Testis (tissue), 3 donors: ENCODE measurements around the gene PAX8. TPM values are rescaled to one million over a fixed set of nuclear protein-coding genes. Genes with fewer than 3 reads are reported as not detected.

ENCODE experiments used
- DNase-seq: peaks from one replicate; pipeline ENCODE4 v3.0.0-alpha.2; 2019
- H3K27ac ChIP-seq, 2 donors: fragments of 200-600 bp; sonication (generic); one replicate each; pipeline ENCODE4 v1.5.1; 2019
- H3K27me3 ChIP-seq: fragments of 200-600 bp; sonication (generic); one replicate; pipeline ENCODE4 v1.5.1; 2019
- H3K36me3 ChIP-seq: fragments of 200-600 bp; sonication (generic); one replicate; pipeline ENCODE4 v1.5.1; 2017; ENCODE audit warnings: low read depth; ENCODE audit errors: missing control alignments
- H3K4me1 ChIP-seq: fragments of 200-600 bp; sonication (generic); one replicate; pipeline ENCODE4 v1.5.1; 2019
- H3K4me3 ChIP-seq, 2 donors: fragments of 200-600 bp; sonication (generic); one replicate each; pipeline ENCODE4 v1.5.1; 2017 to 2019
- H3K9me3 ChIP-seq: fragments of 200-600 bp; sonication (generic); one replicate; pipeline ENCODE4 v1.5.1; 2017
- CTCF ChIP-seq, 3 experiments: fragments of 450-650 bp in 2 of 3; fragments of 200-600 bp in 1 of 3; sonication (generic) in 1 of 3; IDR thresholded peaks; one replicate each; pipeline ENCODE4 v1.5.1; 2016 to 2019; ENCODE audit warnings: antibody characterized with exemption in 3 of 3, mild to moderate bottlenecking in 2 of 3, moderate library complexity in 1 of 3
- POLR2A ChIP-seq: fragments of 450-650 bp; IDR thresholded peaks from one replicate; pipeline ENCODE4 v1.6.1; 2017; ENCODE audit warnings: antibody characterized with exemption, mild to moderate bottlenecking, moderate library complexity
- WGBS, 2 donors: methylation state at CpG; one replicate each; pipeline ENCODE4 v1.1.5; 2018; 5-methylcytosine and 5-hydroxymethylcytosine counted together
- intact Hi-C: fragments of 100-400 bp; cut with DNase I; formaldehyde crosslinking; loops from one replicate; pipeline ENCODE4 v1.15.1; 2023; ENCODE audit warnings: low total_unique reads
- polyA plus RNA-seq: library from polyadenylated mRNA; stranded (reverse); fragments of 350-450 nt; fragmentation: Illumina TruSeq; extraction: RNeasy Lipid Tissue Mini Kit (QIAGEN cat#74804); gene quantifications from one replicate; pipeline ENCODE4 v1.2.3, GENCODE V29; 2014; ENCODE audit warnings: low read depth, low replicate concordance; ENCODE audit not compliant: insufficient read depth
- total RNA-seq, 2 donors: library from RNA; depleted of rRNA; stranded (reverse); fragments of >200 nt; gene quantifications; one replicate each; pipeline ENCODE4 v1.2.3, GENCODE V29; 2016

PAX8 gene
- total and polyA plus RNA-seq, 3 donors from 2014 or later, result 4.7 to 22.3 (median 5.4) TPM

- no peak overlapping the region for H3K27ac ChIP-seq
- 23 to 30% methylated on average over 30 to 38 of the region's 38 CpGs for WGBS, 2 donors
- H3K36me3 ChIP-seq, result no peaks in the 10 kb centered on the region
- no peaks in the 10 kb centered on the region for H3K27me3 ChIP-seq
- H3K4me1 ChIP-seq, result peaks cover 4% of the 10 kb centered on the region
- intact Hi-C loops, result no loop called here
- no peak for DNase-seq
- H3K9me3 ChIP-seq, result no peaks in the 10 kb centered on the region
- no peak overlapping the region for H3K4me3 ChIP-seq
- TF ChIP-seq POLR2A (no peak), CTCF (IDR thresholded peaks at IDR 0.05) (no peak)
Observed at GRCh38 chr2:113275556-113276215, 3.0 kb downstream of the PAX8 start.

GRCh38 chr2:113274432-113274831 lies 4.3 kb downstream of the PAX8 start:
- no peak for DNase-seq
- no peaks in the 10 kb centered on the region for H3K36me3 ChIP-seq
- TF ChIP-seq POLR2A (no peak), CTCF (IDR thresholded peaks at IDR 0.05) (no peak)
- intact Hi-C loops, result no loop called here
- H3K4me1 ChIP-seq, result peaks cover 4% of the 10 kb centered on the region
- H3K9me3 ChIP-seq, result no peaks in the 10 kb centered on the region
- no peak overlapping the region for H3K4me3 ChIP-seq
- no peaks in the 10 kb centered on the region for H3K27me3 ChIP-seq
- no peak overlapping the region for H3K27ac ChIP-seq

- 65 to 72% methylated on average over 9 of the region's 9 CpGs for WGBS, 2 donors
Observed at GRCh38 chr2:113273981-113274380, 4.7 kb downstream of the PAX8 start.

GRCh38 chr2:113273027-113273551 lies 5.6 kb downstream of the PAX8 start:
- H3K27me3 ChIP-seq, result no peaks in the 10 kb centered on the region
- no peak for DNase-seq
- H3K36me3 ChIP-seq, result no peaks in the 10 kb centered on the region
- H3K4me3 ChIP-seq, result no peak overlapping the region
- no peaks in the 10 kb centered on the region for H3K9me3 ChIP-seq
- 29 to 31% methylated on average over 8 of the region's 8 CpGs for WGBS, 2 donors
- intact Hi-C loops, result no loop called here
- TF ChIP-seq CTCF (IDR thresholded peaks at IDR 0.05) (no peak), POLR2A (no peak)
- no peak overlapping the region for H3K27ac ChIP-seq
- H3K4me1 ChIP-seq, result peaks cover 4% of the 10 kb centered on the region

More at GRCh38 chr2:113273981-113274380, 4.7 kb downstream of the PAX8 start:
- Histone ChIP-seq H3K36me3 (no peaks in the 10 kb centered on the region), H3K4me1 (peaks cover 4% of the 10 kb centered on the region), H3K27me3 (no peaks in the 10 kb centered on the region), H3K4me3 (no peak overlapping the region), H3K27ac (no peak overlapping the region), H3K9me3 (no peaks in the 10 kb centered on the region)
- intact Hi-C loops, result no loop called here
- DNase-seq, result no peak
- TF ChIP-seq CTCF (IDR thresholded peaks at IDR 0.05) (no peak), POLR2A (no peak)

GRCh38 chr2:113272477-113272876 lies 6.2 kb downstream of the PAX8 start:
- no peak overlapping the region for H3K27ac ChIP-seq
- no peaks in the 10 kb centered on the region for H3K9me3 ChIP-seq
- TF ChIP-seq CTCF (IDR thresholded peaks at IDR 0.05) (no peak), POLR2A (no peak)
- H3K4me3 ChIP-seq, result no peak overlapping the region
- DNase-seq, result no peak
- WGBS, 2 donors, result 53 to 62% methylated on average over 5 of the region's 5 CpGs
- intact Hi-C loops, result no loop called here
- no peaks in the 10 kb centered on the region for H3K4me1 ChIP-seq
- H3K27me3 ChIP-seq, result no peaks in the 10 kb centered on the region
- H3K36me3 ChIP-seq, result no peaks in the 10 kb centered on the region
